HG02610 (cell line): ENCODE results near the gene CRCP.

Source experiments
- ATAC-seq: cut with Tn5 transposase; IDR thresholded peaks from one replicate; pipeline ENCODE4 v1.9.1; 2021; ENCODE audit warnings: mild to moderate bottlenecking, moderate library complexity; ENCODE audit not compliant: unreplicated experiment

CRCP gene

DNA sequence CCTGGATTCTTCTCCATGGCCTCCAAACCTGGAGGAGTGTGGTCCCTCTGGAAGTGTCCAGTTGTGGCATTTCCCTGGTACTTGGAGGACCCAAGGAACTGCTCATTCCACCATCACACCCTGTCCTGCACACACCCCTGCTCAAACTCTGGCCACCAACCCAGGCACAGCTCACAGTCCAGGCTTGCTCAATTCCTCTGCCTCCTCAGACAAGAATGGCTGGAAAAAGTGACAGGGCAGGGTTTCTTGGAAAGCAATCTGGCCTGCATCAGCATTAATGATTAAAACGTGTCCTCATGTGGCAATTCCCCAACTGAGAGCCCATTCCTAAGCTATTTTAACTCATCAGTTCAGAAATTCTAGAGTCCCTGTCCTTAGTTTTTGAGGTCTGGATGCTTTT lies 73.3 kb downstream of the CRCP start:
- ATAC-seq, result no peak

DNA sequence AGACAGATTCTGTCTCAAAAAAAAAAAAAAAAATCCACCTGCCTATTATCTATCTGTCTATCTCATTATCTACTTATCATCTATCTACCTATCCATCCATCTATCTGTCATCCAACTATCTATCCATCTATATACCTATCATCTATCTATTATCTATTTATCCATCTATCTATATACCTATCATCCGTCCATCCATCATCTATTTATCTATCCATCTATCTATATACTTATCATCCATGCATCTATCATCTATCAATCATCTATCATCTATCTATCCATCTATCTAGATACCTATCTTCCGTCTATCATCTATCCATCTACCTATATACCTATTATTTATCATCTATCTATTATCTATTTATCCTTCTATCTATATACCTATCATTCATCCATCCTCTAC lies 74.0 kb downstream of the CRCP start:
- ATAC-seq, result no peak

DNA sequence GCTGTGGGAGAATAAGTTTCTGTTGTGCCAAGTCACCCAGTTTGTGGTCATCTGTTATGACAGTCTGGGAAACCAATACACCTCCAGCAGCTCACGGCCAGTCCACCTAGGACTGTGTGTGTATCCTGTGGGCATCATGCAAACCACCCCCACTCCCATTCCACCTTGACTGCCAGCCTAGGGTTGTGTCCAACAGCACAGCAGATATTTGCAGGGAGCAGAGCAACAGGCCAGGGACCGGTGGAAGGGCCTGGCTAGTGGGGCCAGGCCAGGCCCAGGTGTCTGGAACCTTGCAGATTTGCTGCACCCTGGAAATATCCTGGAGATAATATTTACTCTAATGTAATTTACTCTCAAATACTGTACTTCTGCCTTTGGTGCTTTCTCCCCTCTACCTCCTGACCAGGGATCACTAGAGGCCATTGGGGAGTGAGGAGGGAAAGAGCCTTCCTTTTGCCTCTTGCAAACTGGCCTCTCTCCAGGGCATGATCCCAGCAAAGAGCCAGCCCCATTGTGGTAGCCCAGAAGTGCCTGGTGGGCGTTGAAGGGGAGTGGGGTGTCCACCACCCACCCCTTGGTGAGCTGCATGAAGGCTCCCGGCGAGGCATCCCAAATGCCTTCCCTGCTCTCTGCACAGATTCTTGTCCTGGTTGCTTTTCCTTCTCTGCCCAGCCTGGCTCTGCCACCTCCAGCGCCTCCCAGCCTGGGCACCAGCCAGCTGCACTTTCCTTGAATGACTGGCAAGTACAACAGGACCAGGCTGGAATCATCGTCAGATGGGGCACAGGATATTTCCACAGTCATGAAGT lies 75.3 kb downstream of the CRCP start:
- no peak for ATAC-seq

DNA sequence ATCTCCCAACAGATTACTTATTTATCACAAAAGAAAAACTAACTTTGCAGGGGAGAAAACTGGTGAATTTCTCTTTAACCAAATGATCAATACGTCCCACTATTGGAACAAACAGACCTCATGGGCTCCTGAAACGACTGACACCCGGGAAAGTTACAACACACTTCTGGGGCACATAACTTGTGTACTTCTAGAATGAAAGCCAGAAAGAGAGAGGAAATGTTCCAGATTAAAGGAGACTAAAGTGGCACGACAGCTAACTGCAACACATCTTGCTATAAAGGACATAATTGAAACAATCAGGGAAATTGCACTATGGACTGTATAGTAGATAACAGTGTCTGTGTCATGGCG lies 75.8 kb downstream of the CRCP start:
- ATAC-seq, result no peak

DNA sequence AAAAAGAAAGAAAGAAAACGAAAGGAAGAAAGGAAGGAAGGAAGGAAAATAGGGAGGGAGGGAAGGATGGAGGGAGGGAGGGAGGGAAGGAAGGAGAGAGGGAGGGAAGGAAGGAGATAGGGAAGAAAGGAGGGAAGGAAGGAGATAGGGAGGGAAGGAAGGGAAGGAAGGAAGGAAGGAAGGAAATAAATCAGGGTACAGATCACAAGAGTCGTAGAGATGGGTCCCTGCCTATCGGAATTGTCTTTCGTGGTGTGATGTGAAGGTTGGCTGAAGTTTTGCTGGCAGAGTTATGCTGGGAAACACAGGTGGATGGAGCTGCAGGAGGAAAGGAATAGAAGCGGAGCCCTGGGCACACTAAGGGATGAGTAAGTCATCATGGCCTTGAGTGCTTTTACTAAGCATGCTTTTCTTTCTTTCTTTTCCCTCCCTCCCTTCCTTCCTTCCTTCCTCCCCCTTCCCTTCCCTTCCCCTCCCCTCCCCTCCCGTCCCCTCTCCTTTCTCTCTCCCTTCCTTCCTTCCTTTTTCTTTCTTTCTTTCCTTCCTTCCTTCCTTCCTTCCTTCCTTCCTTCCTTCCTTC lies 78.6 kb downstream of the CRCP start:
- ATAC-seq, result no peak

DNA sequence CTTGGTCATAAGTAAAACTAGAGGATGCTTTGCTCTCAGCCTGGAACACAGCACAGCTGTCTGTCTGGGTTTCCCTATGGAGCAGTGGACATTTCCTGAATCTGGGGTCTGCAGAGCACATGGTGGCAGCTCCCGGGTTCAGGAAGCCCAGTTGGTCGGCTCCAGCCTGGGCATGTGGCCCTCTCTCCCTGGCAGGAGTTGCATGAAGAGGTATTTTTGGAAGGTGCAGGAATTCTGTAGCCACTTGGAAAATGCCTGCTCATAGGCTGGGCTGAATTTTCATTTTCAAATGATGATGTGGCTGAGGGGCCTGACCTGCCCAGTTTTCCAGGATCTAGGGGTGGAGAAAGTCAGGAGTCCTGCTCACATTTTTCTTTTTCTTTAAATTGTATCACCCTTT lies 83.8 kb downstream of the CRCP start:
- ATAC-seq, result no peak

DNA sequence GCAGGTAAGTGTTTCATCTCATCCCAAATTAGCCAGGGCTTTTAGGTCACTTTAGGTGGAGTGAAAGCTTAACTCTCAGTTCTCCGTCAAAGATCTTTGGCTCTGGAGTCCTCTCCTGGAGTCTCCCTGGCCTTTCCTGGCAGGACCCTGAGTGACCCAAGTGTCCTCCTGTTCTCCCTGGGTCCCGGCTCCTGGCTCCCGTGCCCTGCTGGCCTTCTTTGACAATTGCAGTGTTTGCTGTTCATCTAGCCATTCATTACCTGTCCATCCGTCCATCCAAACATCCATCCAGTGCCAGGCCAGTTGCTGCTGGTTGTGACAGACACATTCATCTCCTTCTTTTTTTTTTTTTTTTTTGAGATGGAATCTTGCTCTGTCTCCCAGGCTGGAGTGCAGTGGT lies 84.3 kb downstream of the CRCP start:
- no peak for ATAC-seq

DNA sequence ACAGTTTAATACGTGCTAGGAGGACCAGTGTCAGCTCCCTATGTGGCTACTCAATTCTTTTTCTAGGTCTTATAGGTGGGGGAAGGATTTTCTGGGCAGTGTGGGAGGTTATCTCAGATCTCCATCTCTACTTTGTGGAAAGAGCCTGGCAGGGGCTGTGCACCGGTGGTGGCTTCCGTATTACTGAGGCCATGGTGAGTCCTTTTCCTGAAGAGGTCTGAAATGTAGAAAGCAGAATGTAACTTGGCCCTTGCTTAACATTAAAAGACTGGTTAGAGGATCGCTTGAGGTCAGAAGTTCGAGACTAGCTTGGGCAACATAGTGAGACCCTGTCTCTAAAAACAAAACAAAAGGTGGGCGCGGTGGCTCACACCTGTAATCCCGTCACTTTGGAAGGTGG lies 87.8 kb downstream of the CRCP start:
- no peak for ATAC-seq
